Coronary artery (tissue), 2 donors: ENCODE measurements around the gene SLC7A14.

Experiments
- DNase-seq: peaks from one replicate; pipeline ENCODE4 v3.0.0-alpha.2; 2017; ENCODE audit warnings: low spot score
- H3K27ac ChIP-seq, 2 donors: fragments of 200-600 bp; sonication (generic); one replicate each; pipeline ENCODE4 v1.5.1; 2016 to 2019
- H3K4me3 ChIP-seq: fragments of 200-600 bp; sonication (generic); 2 replicates; pipeline ENCODE4 v1.5.1; 2016; ENCODE audit warnings: mild to moderate bottlenecking, moderate library complexity
- TF ChIP-seq, protein P1 (sequence below): fragments of 200-600 bp; sonication (generic); IDR thresholded peaks from one replicate; pipeline ENCODE4 v1.5.1; 2019; ENCODE audit warnings: antibody characterized with exemption

The SLC7A14 gene

DNA sequence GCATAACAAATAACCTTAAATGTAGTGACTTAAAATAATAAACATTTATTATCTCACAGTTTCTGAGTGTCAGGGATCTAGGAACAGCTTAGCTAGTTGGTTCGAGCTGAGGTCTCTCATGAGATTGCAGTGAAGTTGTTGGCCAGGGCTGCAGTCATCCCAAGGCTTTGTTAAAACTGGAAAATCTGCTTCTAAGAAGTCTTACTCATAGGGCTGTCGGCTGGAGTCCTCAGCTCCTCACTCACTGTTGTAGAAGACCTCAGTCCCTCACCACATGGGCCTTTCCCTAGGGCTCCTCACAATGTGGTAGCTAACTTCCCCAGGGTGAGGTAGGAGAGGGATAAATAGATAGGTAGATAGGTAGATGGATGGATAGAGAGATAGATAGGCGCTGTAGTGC lies 20.8 kb upstream of the SLC7A14 start:
- H3K4me3 ChIP-seq = no peak overlapping the region
- TF ChIP-seq, protein P1, sequence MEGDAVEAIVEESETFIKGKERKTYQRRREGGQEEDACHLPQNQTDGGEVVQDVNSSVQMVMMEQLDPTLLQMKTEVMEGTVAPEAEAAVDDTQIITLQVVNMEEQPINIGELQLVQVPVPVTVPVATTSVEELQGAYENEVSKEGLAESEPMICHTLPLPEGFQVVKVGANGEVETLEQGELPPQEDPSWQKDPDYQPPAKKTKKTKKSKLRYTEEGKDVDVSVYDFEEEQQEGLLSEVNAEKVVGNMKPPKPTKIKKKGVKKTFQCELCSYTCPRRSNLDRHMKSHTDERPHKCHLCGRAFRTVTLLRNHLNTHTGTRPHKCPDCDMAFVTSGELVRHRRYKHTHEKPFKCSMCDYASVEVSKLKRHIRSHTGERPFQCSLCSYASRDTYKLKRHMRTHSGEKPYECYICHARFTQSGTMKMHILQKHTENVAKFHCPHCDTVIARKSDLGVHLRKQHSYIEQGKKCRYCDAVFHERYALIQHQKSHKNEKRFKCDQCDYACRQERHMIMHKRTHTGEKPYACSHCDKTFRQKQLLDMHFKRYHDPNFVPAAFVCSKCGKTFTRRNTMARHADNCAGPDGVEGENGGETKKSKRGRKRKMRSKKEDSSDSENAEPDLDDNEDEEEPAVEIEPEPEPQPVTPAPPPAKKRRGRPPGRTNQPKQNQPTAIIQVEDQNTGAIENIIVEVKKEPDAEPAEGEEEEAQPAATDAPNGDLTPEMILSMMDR = no peak
- H3K27ac ChIP-seq = no peak overlapping the region
- no peak for DNase-seq

GRCh38 chr3:170605490-170605889 lies 19.6 kb upstream of the SLC7A14 start:
- TF ChIP-seq, protein P1 = no peak
- no peak for DNase-seq
- Histone ChIP-seq H3K27ac (no peak overlapping the region), H3K4me3 (no peak overlapping the region)

GRCh38 chr3:170603770-170604510 lies 18.1 kb upstream of the SLC7A14 start:
- TF ChIP-seq, protein P1 = no peak
- Histone ChIP-seq H3K4me3 (no peak overlapping the region), H3K27ac (no peak overlapping the region)
- no peak for DNase-seq

DNA sequence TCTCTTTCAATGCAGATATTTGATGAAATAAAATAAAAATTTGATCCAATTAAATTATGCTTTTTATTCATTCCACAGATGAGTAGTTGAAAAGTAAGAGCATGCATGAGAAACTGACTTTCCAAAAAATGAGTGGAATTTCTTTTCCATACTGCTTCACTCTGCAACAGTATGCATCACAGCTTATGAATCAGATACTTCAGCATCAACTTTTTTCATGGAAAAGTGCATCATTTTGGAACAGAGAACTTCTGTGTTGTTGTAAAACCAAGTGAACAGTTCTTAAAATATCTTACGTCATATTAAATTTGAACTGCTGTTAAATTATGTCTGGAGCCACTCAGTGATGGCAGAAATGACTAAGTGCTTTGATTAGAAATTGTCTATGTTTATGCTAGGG lies 16.7 kb upstream of the SLC7A14 start:
- no peak overlapping the region for H3K27ac ChIP-seq
- no peak overlapping the region for H3K4me3 ChIP-seq
- no peak for DNase-seq
- TF ChIP-seq, protein P1 = no peak

- DNase-seq = no peak
- TF ChIP-seq, protein P1 = no peak
These were observed 14.2 kb upstream of the SLC7A14 start for GRCh38 chr3:170600005-170600624.

GRCh38 chr3:170599091-170599490 lies 13.2 kb upstream of the SLC7A14 start:
- no peak overlapping the region for H3K4me3 ChIP-seq
- DNase-seq = no peak
- TF ChIP-seq, protein P1 = no peak
- no peak overlapping the region for H3K27ac ChIP-seq

More at GRCh38 chr3:170600005-170600624, 14.2 kb upstream of the SLC7A14 start:
- Histone ChIP-seq H3K27ac (no peak overlapping the region), H3K4me3 (no peak overlapping the region)

DNA sequence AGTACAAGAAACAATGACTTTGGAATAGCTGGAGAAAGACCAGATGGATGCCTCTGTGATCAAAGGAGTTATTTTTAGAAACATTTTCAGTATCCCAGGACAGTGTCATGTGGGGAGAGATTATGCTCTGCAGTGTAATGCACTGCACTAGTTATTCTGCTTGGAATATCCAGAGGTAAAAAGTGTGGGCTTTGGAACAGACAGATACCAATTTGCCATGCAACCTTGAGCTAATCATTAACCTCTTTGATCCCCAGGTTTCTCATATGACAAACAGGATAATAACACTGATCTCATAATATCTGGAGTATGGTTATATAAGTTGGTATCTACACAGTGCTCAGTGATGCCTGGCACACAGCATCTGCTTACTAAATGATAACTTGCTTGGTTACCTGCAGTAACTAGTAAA lies 12.2 kb upstream of the SLC7A14 start:
- Histone ChIP-seq H3K27ac (no peak overlapping the region), H3K4me3 (no peak overlapping the region)
- TF ChIP-seq, protein P1 = no peak
- DNase-seq = no peak
